Activated T-cell treated with anti-CD3 and anti-CD28 coated beads for 4 hours (primary cell): ENCODE results near the gene CYTH1.
"Not testable (repeated sequence)": the region's sequence is repeated elsewhere in the genome, so short reads cannot be mapped to it uniquely, and the experiment has no call there.

Source experiments
- DNase-seq: peaks from one replicate; pipeline ENCODE4 v3.0.0-alpha.2; 2020

The CYTH1 gene

GRCh38 chr17:78753316-78754250, 28.5 kb downstream of the CYTH1 start:
- no peak for DNase-seq

- DNase-seq, result no peak
Measured at GRCh38 chr17:78751447-78752161, 30.5 kb downstream of the CYTH1 start.

GRCh38 chr17:78751000-78751399, 31.1 kb downstream of the CYTH1 start:
- not testable (repeated sequence) for DNase-seq

GRCh38 chr17:78748730-78749317, 33.2 kb downstream of the CYTH1 start:
- peak; percentile 54 for DNase-seq

- no peak for DNase-seq
Measured at GRCh38 chr17:78748048-78748729, 33.9 kb downstream of the CYTH1 start.

GRCh38 chr17:78747488-78747887, 34.6 kb downstream of the CYTH1 start:
- DNase-seq, result no peak

GRCh38 chr17:78746949-78747269, 35.2 kb downstream of the CYTH1 start:
- no peak for DNase-seq

- DNase-seq, result no peak
Measured at GRCh38 chr17:78746263-78746948, 35.7 kb downstream of the CYTH1 start.

GRCh38 chr17:78745407-78746088, 36.5 kb downstream of the CYTH1 start:
- peak; percentile 50 for DNase-seq

GRCh38 chr17:78742901-78743300, 39.2 kb downstream of the CYTH1 start:
- DNase-seq, result no peak

GRCh38 chr17:78741644-78742284, 40.3 kb downstream of the CYTH1 start:
- DNase-seq, result no peak

GRCh38 chr17:78739331-78739931, 42.6 kb downstream of the CYTH1 start:
- DNase-seq, result no peak

GRCh38 chr17:78738698-78739097, 43.4 kb downstream of the CYTH1 start:
- DNase-seq, result no peak

- DNase-seq, result no peak
Measured at GRCh38 chr17:78738278-78738677, 43.8 kb downstream of the CYTH1 start.

GRCh38 chr17:78737332-78737731, 44.7 kb downstream of the CYTH1 start:
- no peak for DNase-seq

GRCh38 chr17:78736526-78737079, 45.5 kb downstream of the CYTH1 start:
- DNase-seq, result no peak

- no peak for DNase-seq
Measured at GRCh38 chr17:78735832-78736525, 46.1 kb downstream of the CYTH1 start.

- no peak for DNase-seq
Measured at GRCh38 chr17:78734793-78735641, 47.1 kb downstream of the CYTH1 start.

- no peak for DNase-seq
Measured at GRCh38 chr17:78732354-78732753, 49.7 kb downstream of the CYTH1 start.
